IMR-90 (cell line): ENCODE results near the gene MSLN. TPM values are rescaled to one million over a fixed set of nuclear protein-coding genes. Genes with fewer than 3 reads are reported as not detected.

Source experiments
- ATAC-seq: fragments of 200-7000 bp; cut with Tn5 transposase; 2 replicates; pipeline ENCODE4 v1.9.1; 2020; ENCODE audit warnings: low read depth, mild to moderate bottlenecking, moderate library complexity
- BruUV-seq: library from RNA; stranded (reverse); fragments of 400-500 nt; replicated peaks from 2 replicates; lab custom pipeline; 2021; lab: Mats Ljungman, UMichigan
- CTCF ChIA-PET: fragments of 300-600 bp; formaldehyde crosslinking; extraction: SDS; loops from one replicate; lab custom pipeline; 2021; ENCODE audit warnings: antibody characterized with exemption; lab: Yijun Ruan, JAX
- POLR2A ChIA-PET: fragments of 300-600 bp; sonication (Branson Sonifier 250); formaldehyde crosslinking; loops from one replicate; lab custom pipeline; 2022; ENCODE audit warnings: antibody characterized with exemption; ENCODE audit not compliant: unreplicated experiment; lab: Charles Lee
- DNase-seq: peaks from one replicate; pipeline ENCODE4 v3.0.0; 2013
- H2AFZ ChIP-seq: replicated peaks from 2 replicates; pipeline ENCODE3; 2013; ENCODE audit warnings: low read length, mild to moderate bottlenecking; ENCODE audit not compliant: poor library complexity
- H2AK5ac ChIP-seq: 2 replicates; pipeline ENCODE4 v1.6.1; 2013; ENCODE audit warnings: low read depth, low read length, inconsistent platforms
- H2AK9ac ChIP-seq: replicated peaks from 2 replicates; pipeline ENCODE3; 2013; ENCODE audit warnings: mild to moderate bottlenecking, low read depth, low read length, moderate library complexity; ENCODE audit not compliant: poor library complexity
- H2BK120ac ChIP-seq: 2 replicates; pipeline ENCODE4 v1.6.1; 2013; ENCODE audit warnings: low read depth, low read length, inconsistent platforms
- H2BK15ac ChIP-seq: 3 replicates; pipeline ENCODE4 v1.6.1; 2013; ENCODE audit warnings: low read depth, low read length, inconsistent platforms
- H2BK20ac ChIP-seq: 2 replicates; pipeline ENCODE4 v1.6.1; 2013; ENCODE audit warnings: low read depth, mild to moderate bottlenecking, inconsistent platforms, low read length, moderate library complexity
- H2BK5ac ChIP-seq: 2 replicates; pipeline ENCODE4 v1.6.1; 2013; ENCODE audit warnings: mild to moderate bottlenecking, low read depth, low read length, inconsistent platforms; ENCODE audit not compliant: poor library complexity, severe bottlenecking
- H3K14ac ChIP-seq: replicated peaks from 2 replicates; pipeline ENCODE4 v1.6.1; 2013; ENCODE audit warnings: low read depth, low read length, inconsistent platforms
- H3K18ac ChIP-seq: 2 replicates; pipeline ENCODE4 v1.6.1; 2013; ENCODE audit warnings: low read depth, low read length, control low read depth
- H3K23ac ChIP-seq: 2 replicates; pipeline ENCODE4 v1.6.1; 2013; ENCODE audit warnings: low read depth, low read length, inconsistent platforms
- H3K27ac ChIP-seq: 2 replicates; pipeline ENCODE4 v1.5.1; 2013; ENCODE audit warnings: mild to moderate bottlenecking, control low read depth, low read length; ENCODE audit not compliant: insufficient read depth
- H3K27me3 ChIP-seq: 2 replicates; pipeline ENCODE4 v1.6.1; 2013; ENCODE audit warnings: low read length; ENCODE audit not compliant: control insufficient read depth, insufficient read depth
- H3K36me3 ChIP-seq: 2 replicates; pipeline ENCODE4 v1.6.1; 2013; ENCODE audit warnings: low read length, mixed read lengths; ENCODE audit not compliant: control insufficient read depth, insufficient read depth
- H3K4ac ChIP-seq: 2 replicates; pipeline ENCODE4 v1.6.1; 2013; ENCODE audit warnings: low read depth, low read length, inconsistent platforms
- H3K4me1 ChIP-seq: 2 replicates; pipeline ENCODE4 v1.6.1; 2013; ENCODE audit warnings: low read length, mixed read lengths; ENCODE audit not compliant: control insufficient read depth, insufficient read depth
- H3K4me2 ChIP-seq: 2 replicates; pipeline ENCODE4 v1.6.1; 2013; ENCODE audit warnings: low read depth, mild to moderate bottlenecking, control low read depth, low read length, moderate library complexity
- H3K4me3 ChIP-seq: 2 replicates; pipeline ENCODE4 v1.5.1; 2013; ENCODE audit warnings: low read depth, mild to moderate bottlenecking, control low read depth, low read length, moderate library complexity; ENCODE audit not compliant: insufficient read depth
- H3K56ac ChIP-seq: 2 replicates; pipeline ENCODE4 v1.6.1; 2013; ENCODE audit warnings: low read length, inconsistent platforms; ENCODE audit not compliant: insufficient read depth; ENCODE audit errors: extremely low read depth
- H3K79me1 ChIP-seq, 2 experiments: 2 replicates each; pipeline ENCODE4 v1.6.1; 2013; ENCODE audit warnings: low read length in 2 of 2, inconsistent platforms in 1 of 2, low read depth in 1 of 2
- H3K9ac ChIP-seq: 2 replicates; pipeline ENCODE4 v1.6.1; 2013; ENCODE audit warnings: low read depth, low read length, control low read depth
- H3K9me1 ChIP-seq: 2 replicates; pipeline ENCODE4 v1.6.1; 2013; ENCODE audit warnings: low read length, inconsistent platforms; ENCODE audit not compliant: insufficient read depth
- H3K9me3 ChIP-seq: 2 replicates; pipeline ENCODE4 v1.6.1; 2013; ENCODE audit warnings: low read length; ENCODE audit not compliant: control insufficient read depth, insufficient read depth
- H4K20me1 ChIP-seq: 2 replicates; pipeline ENCODE4 v1.6.1; 2013; ENCODE audit warnings: low read length, inconsistent platforms; ENCODE audit not compliant: insufficient read depth
- H4K5ac ChIP-seq: 2 replicates; pipeline ENCODE4 v1.6.1; 2013; ENCODE audit warnings: mild to moderate bottlenecking, low read depth, low read length, control low read depth
- H4K8ac ChIP-seq, 2 experiments: 2 replicates each; pipeline ENCODE4 v1.6.1; 2013; ENCODE audit warnings: low read depth in 2 of 2, low read length in 2 of 2, control low read depth in 1 of 2, inconsistent platforms in 1 of 2
- H4K91ac ChIP-seq: 2 replicates; pipeline ENCODE4 v1.6.1; 2013; ENCODE audit warnings: low read depth, low read length, inconsistent platforms; ENCODE audit not compliant: insufficient read depth
- BHLHE40 ChIP-seq: fragments of 150-350 bp; IDR thresholded peaks from 2 replicates; pipeline ENCODE4 v1.6.1; 2016; ENCODE audit warnings: mild to moderate bottlenecking, low read depth, low read length
- CHD1 ChIP-seq: IDR thresholded peaks from 2 replicates; pipeline ENCODE4 v1.6.1; 2012; ENCODE audit warnings: low read depth, low read length, improper control_type of control experiment
- CTCF ChIP-seq: conservative IDR thresholded peaks from 2 replicates; pipeline ENCODE4 v1.5.1; 2012; ENCODE audit warnings: mild to moderate bottlenecking, low read depth, low read length, improper control_type of control experiment
- FOS ChIP-seq: fragments of 150-350 bp; IDR thresholded peaks from 2 replicates; pipeline ENCODE4 v1.6.1; 2016; ENCODE audit warnings: low read depth, low read length
- MAZ ChIP-seq: IDR thresholded peaks from 2 replicates; pipeline ENCODE4 v1.6.1; 2012; ENCODE audit warnings: low read depth, mild to moderate bottlenecking, low read length, improper control_type of control experiment, moderate library complexity, borderline replicate concordance
- MXI1 ChIP-seq: IDR thresholded peaks from 2 replicates; pipeline ENCODE4 v1.6.1; 2012; ENCODE audit warnings: low read depth, mild to moderate bottlenecking, low read length, moderate library complexity, borderline replicate concordance
- NFE2L2 ChIP-seq: fragments of 150-350 bp; IDR thresholded peaks from 2 replicates; pipeline ENCODE4 v1.6.1; 2016; ENCODE audit warnings: low read depth, mild to moderate bottlenecking, low read length
- POLR2A ChIP-seq: IDR thresholded peaks from 2 replicates; pipeline ENCODE4 v1.6.1; 2012; ENCODE audit warnings: mild to moderate bottlenecking, low read depth, low read length
- RAD21 ChIP-seq: IDR thresholded peaks from 2 replicates; pipeline ENCODE4 v1.6.1; 2012; ENCODE audit warnings: low read length, improper control_type of control experiment
- RCOR1 ChIP-seq: IDR thresholded peaks from 2 replicates; pipeline ENCODE4 v1.6.1; 2012; ENCODE audit warnings: mild to moderate bottlenecking, low read length, improper control_type of control experiment; ENCODE audit not compliant: insufficient replicate concordance
- RFX5 ChIP-seq: IDR thresholded peaks from 2 replicates; pipeline ENCODE4 v1.8.0; 2012; ENCODE audit warnings: low read depth, mild to moderate bottlenecking, low read length, moderate library complexity
- SMC3 ChIP-seq: fragments of 150-350 bp; IDR thresholded peaks from 2 replicates; pipeline ENCODE4 v1.6.1; 2016; ENCODE audit warnings: low read depth, mild to moderate bottlenecking, antibody characterized with exemption, low read length, moderate library complexity
- USF2 ChIP-seq: fragments of 150-350 bp; IDR thresholded peaks from 2 replicates; pipeline ENCODE4 v1.6.1; 2017; ENCODE audit warnings: mild to moderate bottlenecking, antibody characterized with exemption, low read length, low read depth
- WGBS, 2 experiments: methylation state at CpG; one replicate each; pipeline versions ENCODE4 v1.1.5 to v1.1.7; 2013; ENCODE audit warnings: missing lambda C conversion rate in 2 of 2; ENCODE audit not compliant: insufficient read length in 1 of 2; ENCODE audit errors: extremely low coverage in 2 of 2; 5-methylcytosine and 5-hydroxymethylcytosine counted together
- dilution Hi-C: fragments of 300-500 bp; cut with HindIII; formaldehyde crosslinking; loops from one replicate; pipeline ENCODE4 v1.14.3; 2018; ENCODE audit warnings: low sequenced_read_pairs; ENCODE audit not compliant: unreplicated experiment
- in situ Hi-C: fragments of 300-500 bp; cut with MboI; formaldehyde crosslinking; loops from 3 replicates; pipeline ENCODE4 v1.14.3; 2019; ENCODE audit warnings: low sequenced_read_pairs, inconsistent platforms, mixed read lengths
- intact Hi-C: fragments of 100-400 bp; cut with micrococcal nuclease; formaldehyde crosslinking; loops from 2 replicates; pipeline ENCODE4 v1.10.0; 2022
- polyA plus RNA-seq, 3 experiments: library from polyadenylated mRNA; depleted of rRNA; stranded (reverse); fragments of >200 nt; gene quantifications; 2 replicates each; pipeline ENCODE4 v1.2.3, GENCODE V29; 2012; ENCODE audit warnings: low replicate concordance in 1 of 3
- total RNA-seq: library from RNA; depleted of rRNA; stranded (reverse); fragments of >200 nt; gene quantifications from 2 replicates; pipeline ENCODE4 v1.2.3, GENCODE V29; 2012

Gene MSLN
- total and polyA plus RNA-seq, 2 of the 4 experiments (the other 2 are of a cell fraction): 0.14 TPM; not detected in 1

- TF ChIP-seq USF2 (no peak), POLR2A (no peak), CHD1 (no peak)
These were observed 36.1 kb upstream of the MSLN start (continued) for GRCh38 chr16:724188-725040.

- H2BK20ac ChIP-seq: no peak overlapping the region
- no peaks in the 10 kb centered on the region for H3K9me3 ChIP-seq
- BruUV-seq: no TSS peak
- DNase-seq (no peak), ATAC-seq (no peak)
- no peak overlapping the region for H3K23ac ChIP-seq
- no peak overlapping the region for H3K9ac ChIP-seq
- peaks cover 4% of the 10 kb centered on the region for H4K20me1 ChIP-seq
- H3K4ac ChIP-seq: no peak overlapping the region
- H2BK5ac ChIP-seq: no peak overlapping the region
- H2AFZ ChIP-seq: peak overlapping the region; percentile 11
- ChIA-PET POLR2A (no interaction called here), CTCF (no interaction called here)
- dilution Hi-C loops (no loop called here), intact Hi-C loops (loop anchor here (5.0 kb wide), 1 partner anchor 62 kb away; the partner anchor contains the start of genes CHTF18 and RPUSD1), in situ Hi-C loops (no loop called here)
- no peak overlapping the region for H2BK15ac ChIP-seq
- H2AK5ac ChIP-seq: no peak overlapping the region
- H3K4me1 ChIP-seq: peaks cover 14% of the 10 kb centered on the region
- H3K27ac ChIP-seq: no peak overlapping the region
- no peak overlapping the region for H3K14ac ChIP-seq
- H4K91ac ChIP-seq: no peak overlapping the region
- no peaks in the 10 kb centered on the region for H3K27me3 ChIP-seq
- H3K36me3 ChIP-seq: peaks cover 1% of the 10 kb centered on the region; the same call in 1 of the 2 replicates
- H3K4me3 ChIP-seq: no peak overlapping the region
- WGBS, 2 experiments: no CpG with 5 or more reads among the region's 7 CpGs
- H3K56ac ChIP-seq: no peak overlapping the region
- no peak overlapping the region for H4K8ac ChIP-seq
- H3K18ac ChIP-seq: no peak overlapping the region
- no peak overlapping the region for H2AK9ac ChIP-seq
- H3K9me1 ChIP-seq: peaks cover 2% of the 10 kb centered on the region; the same call in 1 of the 2 replicates
- H4K5ac ChIP-seq: no peak overlapping the region
- no peak overlapping the region for H3K4me2 ChIP-seq
- H2BK120ac ChIP-seq: no peak overlapping the region
- H3K79me1 ChIP-seq: peaks cover 0 to 5% of the 10 kb centered on the region in 2 experiments; a peak in 1 of 4 replicates
- TF ChIP-seq FOS (no peak), POLR2A (no peak), NFE2L2 (no peak), RFX5 (no peak), MXI1 (no peak), CHD1 (no peak), RCOR1 (no peak), MAZ (no peak), CTCF (no peak), BHLHE40 (no peak), SMC3 (no peak), RAD21 (no peak), USF2 (no peak)
These were observed 35.5 kb upstream of the MSLN start for GRCh38 chr16:725041-725376.
